HepG2 (cell line): ENCODE measurements around the gene ROMO1. TPM values are rescaled to one million over a fixed set of nuclear protein-coding genes. Genes with fewer than 3 reads are reported as not detected.

Experiments
- ATF7-NPFF ChIP-seq: sonication (generic); formaldehyde crosslinking; IDR thresholded peaks from 2 replicates; pipeline ENCODE4 v1.8.1; 2023; ENCODE audit warnings: mild to moderate bottlenecking, low read depth, missing genetic modification reagents, moderate library complexity
- CEBPG ChIP-seq: IDR thresholded peaks from 2 replicates; pipeline ENCODE4 v1.6.1; 2016
- KIAA2018 ChIP-seq: sonication (generic); formaldehyde crosslinking; IDR thresholded peaks from 2 replicates; pipeline ENCODE4 v1.5.0; 2020; ENCODE audit warnings: mild to moderate bottlenecking, missing genetic modification reagents, borderline replicate concordance
- MEIS2 ChIP-seq: sonication (generic); formaldehyde crosslinking; IDR thresholded peaks from 2 replicates; pipeline ENCODE4 v1.9.0; 2021; ENCODE audit warnings: mild to moderate bottlenecking, missing genetic modification reagents
- NFATC3 ChIP-seq: sonication (generic); formaldehyde crosslinking; IDR thresholded peaks from 2 replicates; pipeline ENCODE4 v1.5.1; 2020; ENCODE audit warnings: mild to moderate bottlenecking, missing genetic modification reagents
- PHB2 ChIP-seq: fragments of 450-650 bp; IDR thresholded peaks from 2 replicates; pipeline ENCODE4 v1.6.1; 2018; ENCODE audit not compliant: partially characterized antibody
- RXRA ChIP-seq: sonication (generic); formaldehyde crosslinking; IDR thresholded peaks from 2 replicates; pipeline ENCODE4 v1.5.1; 2020; ENCODE audit warnings: missing genetic modification reagents
- XRCC5 ChIP-seq: fragments of 200-400 bp; formaldehyde crosslinking; optimal IDR thresholded peaks from 2 replicates; pipeline ENCODE3; 2017; ENCODE audit warnings: mild to moderate bottlenecking, low read length
- YEATS4 ChIP-seq: sonication (generic); formaldehyde crosslinking; IDR thresholded peaks from 2 replicates; pipeline ENCODE4 v1.4.0; 2020; ENCODE audit warnings: missing genetic modification reagents, borderline replicate concordance
- ZFP62 ChIP-seq: sonication (generic); formaldehyde crosslinking; IDR thresholded peaks from 2 replicates; pipeline ENCODE4 v1.4.0; 2020; ENCODE audit warnings: missing genetic modification reagents
- ZFY ChIP-seq: sonication (generic); formaldehyde crosslinking; IDR thresholded peaks from 2 replicates; pipeline ENCODE4 v1.4.0; 2020; ENCODE audit warnings: missing genetic modification reagents
- ZNF12 ChIP-seq: sonication (generic); formaldehyde crosslinking; IDR thresholded peaks from 2 replicates; pipeline ENCODE4 v1.5.0; 2020; ENCODE audit warnings: missing genetic modification reagents
- ZNF3 ChIP-seq: IDR thresholded peaks from 2 replicates; pipeline ENCODE4 v1.7.0; 2017; ENCODE audit warnings: inconsistent platforms
- ZNF335 ChIP-seq: sonication (generic); formaldehyde crosslinking; IDR thresholded peaks from 2 replicates; pipeline ENCODE4 v1.4.0; 2020; ENCODE audit warnings: missing genetic modification reagents
- ZNF382 ChIP-seq: sonication (generic); formaldehyde crosslinking; IDR thresholded peaks from 2 replicates; pipeline ENCODE4 v1.5.0; 2020; ENCODE audit warnings: missing genetic modification reagents, mild to moderate bottlenecking, borderline replicate concordance
- ZNF589 ChIP-seq: sonication (generic); formaldehyde crosslinking; conservative IDR thresholded peaks from 2 replicates; pipeline ENCODE4 v1.8.0; 2022; ENCODE audit warnings: mild to moderate bottlenecking, moderate library complexity, missing genetic modification reagents
- ZNF619 ChIP-seq: sonication (generic); formaldehyde crosslinking; IDR thresholded peaks from 2 replicates; pipeline ENCODE4 v1.4.0; 2020; ENCODE audit warnings: mild to moderate bottlenecking, missing genetic modification reagents
- polyA plus RNA-seq, 8 experiments: library from polyadenylated mRNA; depleted of rRNA in 3 of 8; stranded (reverse) in 7 of 8; unstranded in 1 of 8; fragments of >200 nt; fragmentation: Illumina TruSeq in 4 of 8; extraction: Trizol in 4 of 8; gene quantifications; 2 replicates each; pipeline versions ENCODE4 v1.2.1 to v1.2.3, GENCODE V29; 2011 to 2016; ENCODE audit warnings: low read depth in 4 of 8, missing spikeins in 1 of 8, mixed read lengths in 1 of 8; ENCODE audit not compliant: insufficient read depth in 1 of 8
- total RNA-seq, 5 experiments: library from RNA; depleted of rRNA; stranded (reverse); fragments of >200 nt; fragmentation: Illumina TruSeq; extraction: Trizol; gene quantifications; 2 replicates each; pipeline ENCODE4 v1.2.3, GENCODE V29; 2016; ENCODE audit warnings: low read depth in 1 of 5
- TF ChIP-seq, protein P1 (sequence below): sonication (generic); formaldehyde crosslinking; IDR thresholded peaks from 2 replicates; pipeline ENCODE4 v1.4.0; 2020; ENCODE audit warnings: missing genetic modification reagents; ENCODE audit errors: not compliant biosample characterization
- TF ChIP-seq, protein P2 (sequence below): sonication (generic); formaldehyde crosslinking; IDR thresholded peaks from 2 replicates; pipeline ENCODE4 v1.8.1; 2023; ENCODE audit warnings: mild to moderate bottlenecking, inconsistent platforms, moderate library complexity, missing genetic modification reagents, borderline replicate concordance
- TF ChIP-seq, protein P3 (sequence below): IDR thresholded peaks from 2 replicates; pipeline ENCODE4 v1.6.1; 2018; ENCODE audit warnings: missing genetic modification reagents

ROMO1 gene
- total and polyA plus RNA-seq, 2 of the 13 experiments (the other 11 are each of a cell fraction or from before 2014, with no cell fraction given): 636 to 755 TPM

DNA sequence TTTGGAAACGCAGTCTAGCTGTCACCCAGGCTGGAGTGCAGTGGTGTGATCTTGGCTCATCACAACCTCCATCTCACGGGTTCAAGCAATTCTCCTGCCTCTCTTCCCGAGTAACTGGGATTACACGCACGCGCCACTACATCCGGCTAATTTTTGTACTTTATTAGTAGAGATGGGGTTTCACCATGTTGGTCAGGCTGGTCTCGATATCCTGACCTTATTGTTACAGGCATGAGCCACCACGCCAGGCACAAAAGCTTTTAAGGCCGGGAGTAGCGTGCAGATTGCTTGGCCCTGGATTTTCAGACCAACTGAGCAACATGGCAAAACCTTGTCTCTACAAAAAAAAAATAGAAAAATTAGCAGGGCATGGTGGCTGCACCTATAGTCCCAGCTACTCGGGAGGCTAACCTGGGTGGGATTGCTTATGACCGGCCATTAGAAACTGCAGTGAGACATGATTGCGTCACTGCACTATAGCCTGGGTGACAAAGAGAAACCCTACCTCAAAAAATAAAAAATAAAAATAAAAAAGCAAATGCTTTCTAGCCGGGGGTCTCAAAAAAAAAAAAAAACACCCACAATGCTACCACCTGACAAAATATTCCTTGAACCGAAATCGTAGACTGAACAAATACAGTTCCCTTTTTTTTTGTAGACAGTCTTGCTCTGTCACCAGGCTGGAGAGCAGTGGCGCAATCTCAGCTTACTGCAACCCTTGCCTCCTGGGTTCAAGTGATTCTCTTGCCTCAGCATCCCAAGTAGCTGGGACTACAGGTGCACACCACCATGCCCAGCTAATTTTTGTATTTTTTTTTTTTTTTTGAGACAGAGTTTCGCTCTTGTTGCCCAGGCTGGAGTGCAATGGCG is 27.9 kb downstream of the ROMO1 start (continued):
- TF ChIP-seq KIAA2018: no peak
- TF ChIP-seq ATF7-NPFF (CRISPR knock-in tag): no peak
- TF ChIP-seq, protein P1, sequence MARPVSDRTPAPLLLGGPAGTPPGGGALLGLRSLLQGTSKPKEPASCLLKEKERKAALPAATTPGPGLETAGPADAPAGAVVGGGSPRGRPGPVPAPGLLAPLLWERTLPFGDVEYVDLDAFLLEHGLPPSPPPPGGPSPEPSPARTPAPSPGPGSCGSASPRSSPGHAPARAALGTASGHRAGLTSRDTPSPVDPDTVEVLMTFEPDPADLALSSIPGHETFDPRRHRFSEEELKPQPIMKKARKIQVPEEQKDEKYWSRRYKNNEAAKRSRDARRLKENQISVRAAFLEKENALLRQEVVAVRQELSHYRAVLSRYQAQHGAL (CRISPR knock-in tag): no peak
- no peak for TF ChIP-seq ZNF619 (CRISPR knock-in tag)
- no peak for TF ChIP-seq ZNF3 (CRISPR knock-in tag)
- no peak for TF ChIP-seq PHB2
- TF ChIP-seq, protein P2, sequence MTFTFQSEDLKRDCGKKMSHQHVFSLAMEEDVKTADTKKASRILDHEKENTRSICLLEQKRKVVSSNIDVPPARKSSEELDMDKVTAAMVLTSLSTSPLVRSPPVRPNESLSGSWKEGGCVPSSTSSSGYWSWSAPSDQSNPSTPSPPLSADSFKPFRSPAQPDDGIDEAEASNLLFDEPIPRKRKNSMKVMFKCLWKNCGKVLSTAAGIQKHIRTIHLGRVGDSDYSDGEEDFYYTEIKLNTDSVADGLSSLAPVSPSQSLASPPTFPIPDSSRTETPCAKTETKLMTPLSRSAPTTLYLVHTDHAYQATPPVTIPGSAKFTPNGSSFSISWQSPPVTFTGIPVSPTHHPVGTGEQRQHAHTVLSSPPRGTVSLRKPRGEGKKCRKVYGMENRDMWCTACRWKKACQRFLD (CRISPR knock-in tag): no peak
- TF ChIP-seq CEBPG: peak; percentile 24; the same call in 1 of the 2 replicates
- no peak for TF ChIP-seq YEATS4 (CRISPR knock-in tag)
- TF ChIP-seq ZNF12: no peak
- no peak for TF ChIP-seq ZNF382 (CRISPR knock-in tag)
- no peak for TF ChIP-seq NFATC3 (CRISPR knock-in tag)
- no peak for TF ChIP-seq ZNF589 (CRISPR knock-in tag)
- TF ChIP-seq RXRA (CRISPR knock-in tag): no peak
- TF ChIP-seq, protein P3, sequence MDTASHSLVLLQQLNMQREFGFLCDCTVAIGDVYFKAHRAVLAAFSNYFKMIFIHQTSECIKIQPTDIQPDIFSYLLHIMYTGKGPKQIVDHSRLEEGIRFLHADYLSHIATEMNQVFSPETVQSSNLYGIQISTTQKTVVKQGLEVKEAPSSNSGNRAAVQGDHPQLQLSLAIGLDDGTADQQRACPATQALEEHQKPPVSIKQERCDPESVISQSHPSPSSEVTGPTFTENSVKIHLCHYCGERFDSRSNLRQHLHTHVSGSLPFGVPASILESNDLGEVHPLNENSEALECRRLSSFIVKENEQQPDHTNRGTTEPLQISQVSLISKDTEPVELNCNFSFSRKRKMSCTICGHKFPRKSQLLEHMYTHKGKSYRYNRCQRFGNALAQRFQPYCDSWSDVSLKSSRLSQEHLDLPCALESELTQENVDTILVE (CRISPR knock-in tag): no peak
- TF ChIP-seq MEIS2: no peak
- TF ChIP-seq ZNF335 (CRISPR knock-in tag): no peak
- no peak for TF ChIP-seq ZFY (CRISPR knock-in tag)
- TF ChIP-seq XRCC5: no peak
- TF ChIP-seq ZFP62: no peak
